NCI-H510A treated with DMSO at 0.1 percent for 48 hours (cell line): ENCODE measurements around the gene TGIF2.
"Not testable (repeated sequence)": the region's sequence is repeated elsewhere in the genome, so short reads cannot be mapped to it uniquely, and the experiment has no call there.

ENCODE experiments used
- DNase-seq: peaks from one replicate; lab custom pipeline; 2025; lab: John Stamatoyannopoulos, UW

The TGIF2 gene

DNA sequence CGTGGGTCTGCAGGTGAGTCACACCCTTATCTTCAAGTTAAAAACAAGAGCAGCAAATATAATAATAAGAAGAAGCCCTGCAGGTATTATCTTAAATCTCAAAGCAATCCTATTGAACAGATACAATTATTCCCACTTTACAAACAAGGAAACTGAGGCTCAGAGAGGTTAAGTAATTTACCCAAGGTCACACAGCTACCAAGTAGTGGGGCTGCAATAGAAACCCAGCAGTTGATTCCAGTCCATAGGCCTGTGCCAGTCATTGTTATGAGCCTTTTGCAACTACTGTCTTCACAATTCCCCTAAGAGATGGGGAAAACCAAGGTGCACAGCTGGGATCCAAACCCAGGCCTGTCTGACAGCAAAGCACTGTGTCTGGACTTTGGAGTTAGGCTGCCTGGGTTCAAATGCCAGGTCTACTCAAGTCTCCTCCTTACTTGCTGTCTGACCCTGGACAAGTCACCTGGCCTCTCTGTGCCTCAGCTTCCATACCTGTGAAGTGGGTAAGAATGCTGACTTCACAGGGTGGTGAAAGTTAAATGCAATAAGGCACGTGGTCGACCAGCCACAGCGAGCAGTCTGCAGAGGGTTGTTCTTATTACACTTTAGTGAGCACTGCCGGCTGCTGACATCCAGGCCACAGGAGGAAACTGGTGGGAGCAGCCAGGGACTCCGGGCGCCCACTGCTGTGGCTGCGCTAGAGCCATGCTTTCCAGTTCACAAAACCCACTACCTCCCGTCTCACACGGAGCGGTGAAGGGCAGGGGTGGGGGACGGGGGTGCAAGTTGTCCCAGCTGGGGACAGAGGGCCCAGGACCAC, 26.0 kb upstream of the TGIF2 start:
- no peak for DNase-seq

DNA sequence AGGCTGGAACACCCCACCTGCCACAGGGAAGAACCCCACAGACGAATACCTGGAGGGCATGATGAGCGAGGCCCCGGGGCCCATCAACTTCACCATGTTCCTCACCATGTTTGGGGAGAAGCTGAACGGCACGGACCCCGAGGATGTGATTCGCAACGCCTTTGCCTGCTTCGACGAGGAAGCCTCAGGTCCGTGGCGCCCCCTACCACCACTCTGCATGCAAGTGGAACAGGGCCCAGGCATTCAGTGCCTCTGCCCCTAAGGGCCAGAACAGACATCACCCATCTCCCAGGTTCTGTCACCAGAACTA, 25.4 kb upstream of the TGIF2 start:
- no peak for DNase-seq

DNA sequence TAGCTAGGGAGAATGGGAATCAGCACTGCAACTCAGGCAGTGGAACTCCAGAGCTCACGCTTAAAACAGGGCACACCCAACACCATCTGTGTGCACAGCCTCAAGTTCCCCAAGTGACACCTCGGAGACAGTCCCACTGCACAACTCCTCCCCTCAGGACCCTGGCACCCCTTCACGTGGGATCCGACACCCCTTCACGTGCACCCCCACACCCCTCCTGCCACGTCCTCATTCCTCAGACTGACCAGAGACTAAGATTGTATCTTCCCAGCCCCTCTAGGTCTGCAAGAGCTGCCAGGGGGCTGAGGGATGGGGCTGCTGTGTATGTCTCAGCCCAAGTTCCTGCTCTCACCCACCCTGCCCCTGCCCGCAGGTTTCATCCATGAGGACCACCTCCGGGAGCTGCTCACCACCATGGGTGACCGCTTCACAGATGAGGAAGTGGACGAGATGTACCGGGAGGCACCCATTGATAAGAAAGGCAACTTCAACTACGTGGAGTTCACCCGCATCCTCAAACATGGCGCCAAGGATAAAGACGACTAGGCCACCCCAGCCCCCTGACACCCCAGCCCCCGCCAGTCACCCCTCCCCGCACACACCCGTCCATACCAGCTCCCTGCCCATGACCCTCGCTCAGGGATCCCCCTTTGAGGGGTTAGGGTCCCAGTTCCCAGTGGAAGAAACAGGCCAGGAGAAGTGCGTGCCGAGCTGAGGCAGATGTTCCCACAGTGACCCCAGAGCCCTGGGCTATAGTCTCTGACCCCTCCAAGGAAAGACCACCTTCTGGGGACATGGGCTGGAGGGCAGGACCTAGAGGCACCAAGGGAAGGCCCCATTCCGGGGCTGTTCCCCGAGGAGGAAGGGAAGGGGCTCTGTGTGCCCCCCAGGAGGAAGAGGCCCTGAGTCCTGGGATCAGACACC, 24.4 kb upstream of the TGIF2 start:
- no peak for DNase-seq

DNA sequence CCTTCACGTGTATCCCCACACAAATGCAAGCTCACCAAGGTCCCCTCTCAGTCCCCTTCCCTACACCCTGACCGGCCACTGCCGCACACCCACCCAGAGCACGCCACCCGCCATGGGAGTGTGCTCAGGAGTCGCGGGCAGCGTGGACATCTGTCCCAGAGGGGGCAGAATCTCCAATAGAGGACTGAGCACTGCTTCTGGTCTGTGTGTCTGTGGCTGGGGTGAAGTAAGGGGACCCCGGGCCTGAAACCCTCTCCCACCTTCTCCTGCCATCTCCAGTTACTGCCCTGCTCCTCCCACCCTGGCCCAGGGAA, 23.8 kb upstream of the TGIF2 start:
- no peak for DNase-seq

DNA sequence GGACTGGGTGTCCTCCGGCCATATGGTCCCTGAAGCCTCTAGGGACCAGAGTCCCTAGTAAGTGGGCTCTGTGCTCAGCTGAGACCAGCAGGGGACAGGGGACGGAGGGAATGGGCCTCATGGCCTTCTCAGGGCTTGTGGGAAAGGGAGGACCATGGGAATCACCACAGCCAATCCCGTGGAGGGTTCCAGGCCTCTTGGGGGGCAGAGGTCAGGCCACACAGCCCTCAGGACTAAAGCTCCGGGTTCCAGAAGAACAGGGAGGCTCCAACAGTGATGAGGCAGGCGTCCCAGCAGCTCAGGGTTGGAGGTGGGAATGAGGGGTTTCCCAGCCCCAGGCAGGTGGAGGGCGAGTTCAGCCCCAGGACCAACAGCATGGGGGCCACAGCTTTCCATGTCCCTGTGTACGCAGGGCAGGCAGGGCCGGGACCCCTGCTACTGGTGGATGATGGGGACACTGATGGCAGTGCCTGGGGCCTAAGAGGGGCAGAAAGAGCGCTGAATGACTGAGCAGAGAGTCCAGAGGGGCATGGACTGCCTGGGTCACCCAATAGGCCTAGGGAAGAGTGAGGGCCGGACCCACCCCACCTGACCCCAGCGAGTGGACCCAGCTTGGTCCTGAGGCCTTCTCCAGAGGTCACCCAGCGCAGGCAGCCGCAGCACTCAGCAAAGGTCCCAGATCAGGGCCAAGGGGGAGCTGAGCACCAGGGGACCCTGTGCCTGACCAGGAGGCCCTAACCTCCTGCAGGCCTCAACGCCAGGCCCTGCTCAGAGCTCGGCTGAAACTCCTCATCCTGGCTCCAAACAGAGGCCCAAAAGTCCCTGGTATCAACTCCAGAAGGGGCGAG, 23.2 kb upstream of the TGIF2 start:
- no peak for DNase-seq

DNA sequence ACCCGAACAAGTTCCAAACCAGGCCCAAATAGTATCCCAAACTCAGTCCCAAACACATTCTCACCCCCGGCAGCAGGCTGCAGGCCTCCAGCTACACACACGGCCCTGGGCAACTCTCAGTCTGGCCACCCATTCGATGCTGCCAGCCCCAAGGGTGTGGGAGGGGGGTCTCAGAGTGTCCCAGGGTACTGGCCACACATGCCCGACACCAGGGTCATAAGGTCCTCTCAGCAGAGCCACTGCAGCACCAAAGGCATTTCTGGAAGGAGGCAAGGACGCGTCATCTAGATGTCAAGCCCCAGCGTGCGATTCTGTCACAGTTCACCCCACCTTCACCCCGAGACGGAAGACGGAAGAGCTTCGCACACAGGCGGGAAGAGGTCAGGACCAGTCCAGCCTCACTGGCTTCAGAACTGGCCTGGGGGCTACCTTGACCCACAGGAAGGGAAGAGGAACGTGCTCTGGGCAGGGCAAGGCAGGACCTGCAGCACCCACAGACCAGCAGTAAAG, 22.6 kb upstream of the TGIF2 start:
- no peak for DNase-seq

DNA sequence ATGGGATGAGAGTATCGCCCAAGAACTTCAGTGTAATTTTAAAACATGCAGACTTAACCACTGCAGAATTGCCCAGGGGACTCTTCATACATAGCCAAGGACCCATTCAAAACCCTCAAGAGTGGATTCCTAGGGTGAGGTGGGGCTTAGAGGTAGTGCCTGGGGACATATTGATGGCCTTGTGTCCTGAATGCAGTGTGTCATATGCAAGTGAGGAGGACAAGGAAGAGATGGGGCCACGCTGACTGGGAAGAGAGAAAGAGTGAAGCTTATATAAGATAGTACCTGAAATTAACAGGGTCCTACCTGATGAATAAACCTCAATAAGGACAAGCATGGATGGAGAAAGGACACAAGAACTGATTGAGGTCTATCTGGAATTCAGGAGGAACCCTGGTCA, 18.1 kb upstream of the TGIF2 start:
- DNase-seq: no peak

DNA sequence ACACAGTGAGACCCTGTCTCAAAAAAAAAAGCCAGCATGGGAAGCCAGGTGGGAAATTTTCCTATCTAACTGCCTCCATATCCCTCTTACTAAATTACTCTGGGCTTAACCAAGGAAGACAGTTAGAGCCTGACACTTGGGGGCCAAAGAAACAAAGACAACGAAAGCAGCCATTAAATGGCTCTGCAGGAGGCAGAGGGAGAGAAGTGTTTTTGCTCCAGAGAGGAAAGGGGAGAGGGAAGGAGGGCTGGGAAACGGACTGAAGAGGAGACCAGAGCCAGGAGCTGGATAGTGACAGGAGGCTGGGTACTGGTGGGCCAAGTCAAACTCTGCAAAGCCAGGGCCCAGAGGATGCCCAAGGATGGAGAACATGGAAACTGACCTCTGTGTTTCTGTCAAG, 10.7 kb upstream of the TGIF2 start:
- DNase-seq: no peak

DNA sequence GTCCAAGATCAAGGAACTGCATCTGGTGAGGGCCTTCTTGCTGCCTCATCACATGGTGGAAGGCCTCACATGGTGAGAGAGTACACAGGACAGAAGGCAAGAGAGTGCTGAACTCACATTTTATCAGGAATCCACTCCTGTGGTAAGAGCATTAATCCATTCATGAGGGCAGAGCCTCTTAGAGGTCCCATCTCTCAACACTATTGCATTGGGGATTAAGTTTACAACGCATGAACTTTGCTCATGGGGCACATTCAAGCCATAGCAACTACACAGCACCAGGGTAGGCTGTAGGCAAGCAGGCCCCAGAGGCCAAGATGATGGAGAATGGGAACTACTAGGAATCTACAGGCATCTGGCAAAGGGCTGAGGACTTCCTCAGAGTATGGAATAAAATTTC, 10.0 kb upstream of the TGIF2 start:
- DNase-seq: no peak

DNA sequence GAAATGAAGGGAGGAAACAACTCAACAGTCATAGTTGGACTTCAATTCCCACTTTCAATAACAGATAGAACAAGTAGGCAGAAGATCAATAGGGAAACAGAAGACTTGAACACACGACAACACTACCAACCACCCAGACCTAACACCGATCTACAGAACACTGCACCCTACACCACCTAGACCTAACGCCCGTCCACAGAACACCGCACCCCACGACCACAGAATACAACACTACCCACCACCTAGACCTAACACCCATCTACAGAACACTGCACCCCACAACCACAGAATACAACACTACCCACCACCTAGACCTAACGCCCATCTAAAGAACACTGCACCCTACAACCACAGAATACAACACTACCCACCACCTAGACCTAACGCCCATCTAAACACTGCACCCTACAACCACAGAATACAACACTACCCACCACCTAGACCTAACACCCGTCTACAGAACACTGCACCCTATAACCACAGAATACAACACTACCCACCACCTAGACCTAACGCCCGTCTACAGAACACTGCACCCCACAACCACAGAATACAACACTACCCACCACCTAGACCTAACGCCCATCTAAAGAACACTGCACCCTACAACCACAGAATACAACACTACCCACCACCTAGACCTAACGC, 9.2 kb upstream of the TGIF2 start:
- not testable (repeated sequence) for DNase-seq

DNA sequence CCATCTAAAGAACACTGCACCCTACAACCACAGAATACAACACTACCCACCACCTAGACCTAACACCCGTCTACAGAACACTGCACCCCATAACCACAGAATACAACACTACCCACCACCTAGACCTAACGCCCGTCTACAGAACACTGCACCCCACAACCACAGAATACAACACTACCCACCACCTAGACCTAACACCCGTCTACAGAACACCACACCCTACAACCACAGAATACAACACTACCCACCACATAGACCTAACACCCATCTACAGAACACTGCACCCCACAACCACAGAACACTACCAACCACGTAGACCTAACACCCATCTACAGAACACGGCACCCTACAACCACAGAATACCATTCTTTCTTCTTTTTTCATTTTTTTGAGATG, 8.7 kb upstream of the TGIF2 start:
- not testable (repeated sequence) for DNase-seq

DNA sequence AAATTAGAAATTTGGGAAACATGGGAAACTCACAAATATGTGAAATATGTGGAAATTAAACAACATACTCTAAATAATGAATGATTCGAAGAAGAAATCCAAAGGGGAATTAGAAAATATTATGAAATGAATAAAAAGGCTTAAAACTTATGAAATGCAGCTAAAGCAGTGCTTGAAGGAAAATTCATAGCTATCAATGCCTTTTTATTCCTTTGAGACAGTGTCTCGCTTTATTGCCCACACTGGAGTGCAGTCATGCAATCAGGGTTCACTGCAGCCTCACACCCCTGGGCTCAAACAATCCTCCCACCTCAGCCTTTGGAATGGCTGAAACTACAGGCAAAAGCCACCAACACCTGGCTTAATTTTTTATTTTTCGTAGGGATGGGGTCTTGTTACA, 7.9 kb upstream of the TGIF2 start:
- DNase-seq: no peak

DNA sequence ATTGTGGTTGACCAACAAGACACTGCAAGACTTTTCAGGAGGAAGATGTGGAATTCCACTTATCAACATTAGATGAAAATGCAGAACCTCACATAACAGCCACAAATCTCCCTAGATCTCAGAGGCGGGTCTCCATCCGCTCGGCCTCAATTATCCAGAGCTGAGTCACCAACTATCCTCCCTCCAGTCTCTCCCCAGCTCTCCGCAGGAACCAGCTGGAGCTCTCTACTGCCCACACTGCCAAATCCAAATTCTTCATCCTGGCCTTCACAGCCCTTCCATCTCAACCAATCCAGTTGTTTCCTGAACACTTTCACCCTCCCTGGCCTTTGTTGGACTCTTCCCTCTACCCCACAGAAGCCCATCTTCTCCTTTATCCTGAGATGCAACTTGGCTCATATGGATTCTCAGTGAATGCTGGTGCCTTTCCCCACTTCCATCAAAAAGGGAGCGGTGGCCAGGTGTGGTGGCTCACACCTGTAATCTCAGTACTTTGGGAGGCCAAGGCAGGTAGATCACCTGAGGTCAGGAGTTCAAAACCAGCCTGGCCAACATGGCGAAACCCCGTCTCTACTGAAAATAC, 3.5 kb upstream of the TGIF2 start:
- DNase-seq: no peak

DNA sequence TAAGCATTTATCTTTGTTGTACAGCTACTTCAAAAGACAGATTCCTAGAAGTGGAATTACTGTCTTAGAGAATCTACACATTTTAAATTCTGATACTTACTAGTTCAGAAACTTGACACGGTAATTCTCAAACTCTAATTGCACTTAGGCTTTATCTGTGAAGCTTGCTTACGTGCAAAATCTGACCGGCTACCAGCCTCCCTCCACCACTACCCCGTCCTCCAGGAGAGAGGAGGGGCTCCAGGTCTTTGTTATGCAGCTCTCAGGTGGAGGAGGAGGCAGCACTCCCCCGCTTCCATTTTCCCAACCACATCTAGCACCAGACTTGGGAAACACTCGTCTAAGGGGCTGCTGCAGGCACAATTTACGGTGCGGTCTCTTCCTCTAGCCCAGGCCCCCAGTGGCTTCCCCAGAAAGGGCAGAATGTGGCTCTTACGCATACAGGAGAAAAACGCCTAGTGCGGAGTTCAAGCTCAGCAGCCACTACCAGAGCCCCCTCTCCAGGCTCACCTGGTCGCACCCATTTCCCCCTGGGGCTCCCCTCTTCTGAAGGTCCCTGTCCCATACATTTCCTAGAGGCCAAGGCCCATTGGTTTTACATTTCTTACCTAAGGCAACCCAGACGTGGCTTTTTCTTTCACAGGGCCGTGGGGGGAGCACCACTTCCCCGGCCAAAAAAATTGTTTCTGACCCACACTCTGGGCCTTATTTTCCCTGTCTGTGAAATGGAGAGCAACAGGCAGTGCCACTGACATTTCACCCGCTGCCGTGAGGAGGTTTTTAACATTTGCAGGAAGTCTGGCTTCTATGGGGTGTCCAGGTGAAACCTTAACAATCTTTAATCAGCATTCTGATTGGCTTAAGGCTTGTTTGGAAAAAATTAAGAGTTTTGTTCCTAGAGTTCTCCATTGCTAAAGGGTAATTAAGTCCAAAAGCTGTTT, 1.6 kb upstream of the TGIF2 start:
- no peak for DNase-seq

DNA sequence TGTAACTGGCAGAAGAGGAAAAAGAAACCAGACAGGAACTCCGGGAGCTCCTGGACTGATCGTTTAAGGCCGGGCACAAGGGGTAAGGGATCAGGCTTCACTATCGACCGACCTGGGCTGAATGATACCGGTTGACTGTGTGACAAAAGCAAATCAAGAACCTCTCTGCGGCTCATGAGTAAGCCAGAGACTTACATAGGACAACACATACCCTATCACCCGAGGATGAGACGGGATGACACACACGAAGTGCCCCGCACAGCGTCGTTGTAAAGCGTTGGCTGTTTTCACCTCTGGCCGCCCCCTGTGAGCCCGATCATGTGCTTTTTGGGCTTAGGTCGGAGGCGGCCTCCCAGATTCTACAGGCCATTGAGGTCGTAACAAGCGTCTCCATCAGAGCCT, 695 bp upstream of the TGIF2 start:
- peak; percentile 24 for DNase-seq

DNA sequence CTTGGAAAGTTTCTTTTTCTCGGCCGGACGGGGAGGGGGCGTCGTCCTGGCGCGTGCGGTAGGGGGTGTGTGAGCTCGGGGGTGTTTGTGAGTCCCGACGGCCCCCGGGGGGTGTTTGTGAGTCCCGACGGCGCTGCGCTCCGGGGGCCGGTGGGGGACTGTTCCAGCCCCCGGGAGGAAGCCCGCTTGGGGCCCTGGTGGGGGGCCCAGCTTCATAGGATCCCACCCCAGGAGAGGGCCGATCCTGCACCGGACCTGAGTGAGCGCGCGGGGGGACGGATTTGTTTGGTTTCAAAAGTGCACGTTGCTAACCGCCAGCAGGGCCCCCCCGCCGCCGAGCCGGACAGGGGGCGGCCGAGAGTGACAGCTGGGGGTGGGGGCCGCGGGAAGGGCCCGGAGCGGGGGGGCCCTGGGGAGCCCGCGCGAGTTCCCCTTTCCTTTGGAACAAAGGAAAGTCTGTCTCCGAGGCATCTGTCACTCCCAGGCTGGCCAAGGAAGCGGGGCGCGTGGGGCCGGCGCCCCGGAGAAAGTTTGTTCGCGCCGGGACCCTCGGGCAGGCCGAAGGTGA, 485 bp downstream of the TGIF2 start:
- no peak for DNase-seq

DNA sequence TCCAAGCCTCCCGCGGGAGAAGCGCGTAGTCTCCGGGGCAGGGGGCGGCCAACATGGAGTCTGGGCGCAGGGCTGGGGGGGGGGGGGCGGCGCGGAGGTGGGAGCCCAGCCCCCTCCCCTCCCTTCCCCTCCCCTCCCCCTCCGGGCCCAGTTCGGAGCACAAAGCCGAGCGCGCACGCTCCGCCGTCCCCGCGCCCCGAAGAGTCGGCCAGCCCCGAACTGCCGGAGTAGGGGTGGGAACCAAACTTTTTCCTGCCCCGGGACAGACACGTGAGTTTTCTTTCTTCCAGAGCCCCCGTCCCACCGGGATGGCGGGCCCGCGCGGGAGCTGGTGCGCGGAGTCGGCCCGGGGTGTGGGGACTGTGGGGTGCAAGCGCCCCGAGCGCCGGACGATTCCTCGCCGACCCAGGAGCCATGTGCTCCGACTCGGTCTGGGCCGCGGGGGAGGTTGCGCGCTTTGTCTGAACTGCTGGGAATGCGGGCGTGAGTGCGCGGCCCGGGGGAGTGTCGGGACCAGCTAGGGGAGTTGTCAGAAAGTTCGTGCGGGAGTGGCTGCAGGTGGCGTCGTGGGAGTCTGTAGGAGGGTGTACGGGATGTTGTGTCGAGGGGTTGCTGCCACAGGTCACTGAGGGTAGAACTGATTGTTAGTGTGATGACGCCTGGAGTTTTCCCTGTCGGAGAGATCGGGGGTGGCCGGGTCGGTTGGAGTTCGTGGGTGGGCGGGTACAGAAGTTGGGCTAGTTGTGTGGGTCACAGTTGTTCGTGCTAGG, 1.2 kb downstream of the TGIF2 start:
- DNase-seq: peak; percentile 28

DNA sequence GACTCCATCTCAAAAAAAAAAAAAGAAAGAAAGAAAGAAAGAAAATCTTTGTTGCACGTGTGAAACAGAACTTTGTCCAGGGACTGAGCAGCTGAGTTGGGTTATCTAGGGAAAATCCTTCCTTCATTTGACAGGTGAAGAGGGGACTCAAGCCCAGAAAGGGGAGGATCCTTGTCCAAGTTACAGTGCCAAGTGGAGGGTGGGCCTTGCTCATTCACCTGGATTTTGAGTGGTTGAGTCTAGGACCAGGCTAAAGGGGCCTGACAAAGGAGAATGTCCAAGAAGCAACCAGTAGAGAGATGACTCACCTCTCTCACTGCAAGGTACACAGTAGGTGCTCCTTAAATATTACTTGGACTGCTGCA, 2.7 kb downstream of the TGIF2 start:
- no peak for DNase-seq

DNA sequence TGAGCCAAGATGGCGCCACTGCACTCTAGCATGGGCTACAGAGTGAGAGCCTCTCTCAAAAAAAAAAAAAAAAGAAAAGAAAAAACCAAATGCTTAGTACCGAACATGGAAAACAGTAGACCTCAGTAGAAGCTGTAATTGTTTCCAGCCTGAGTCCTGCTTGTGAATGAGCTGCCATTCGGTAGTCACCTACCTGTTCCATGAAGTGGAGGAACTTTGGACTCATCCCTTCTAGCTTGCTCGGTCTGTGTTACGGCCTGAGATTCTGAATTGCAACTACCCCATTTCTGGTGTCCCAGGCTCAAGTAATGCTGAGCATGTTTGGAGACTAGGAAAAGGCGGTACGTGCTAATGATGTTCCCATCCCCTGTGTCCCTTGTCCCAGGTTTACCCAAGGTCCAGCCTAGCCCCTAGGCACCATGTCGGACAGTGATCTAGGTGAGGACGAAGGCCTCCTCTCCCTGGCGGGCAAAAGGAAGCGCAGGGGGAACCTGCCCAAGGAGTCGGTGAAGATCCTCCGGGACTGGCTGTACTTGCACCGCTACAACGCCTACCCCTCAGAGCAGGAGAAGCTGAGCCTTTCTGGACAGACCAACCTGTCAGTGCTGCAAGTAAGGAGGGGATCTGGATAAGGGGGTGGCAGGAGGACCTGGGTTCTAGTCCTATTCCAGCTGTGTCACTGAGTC, 5.1 kb downstream of the TGIF2 start:
- no peak for DNase-seq
